SK-N-SH treated with all-trans-retinoic acid at 6 μM for 48 hours (cell line): ENCODE measurements around the gene RAX2.

Experiments used
- CSDC2 ChIP-seq: fragments of 250-450 bp; sonication (Bioruptor Pico); IDR thresholded peaks from 2 replicates; pipeline ENCODE4 v1.5.0; 2020; ENCODE audit warnings: mild to moderate bottlenecking, moderate library complexity
- GLIS3 ChIP-seq: fragments of 250-450 bp; sonication (Bioruptor Pico); IDR thresholded peaks from 2 replicates; pipeline ENCODE4 v1.5.0; 2020; ENCODE audit warnings: mild to moderate bottlenecking, moderate library complexity
- OSR1 ChIP-seq: fragments of 250-450 bp; sonication (Bioruptor Pico); IDR thresholded peaks from 2 replicates; pipeline ENCODE4 v1.8.0; 2022; ENCODE audit warnings: moderate library complexity, mild to moderate bottlenecking, inconsistent platforms
- SNAI2 ChIP-seq: fragments of 250-450 bp; sonication (Bioruptor Pico); IDR thresholded peaks from 2 replicates; pipeline ENCODE4 v1.5.0; 2020; ENCODE audit warnings: mild to moderate bottlenecking, moderate library complexity
- TOX ChIP-seq: fragments of 250-450 bp; sonication (Bioruptor Pico); IDR thresholded peaks from 2 replicates; pipeline ENCODE4 v1.8.0; 2021; ENCODE audit warnings: mild to moderate bottlenecking, moderate library complexity, borderline replicate concordance
- ZC3H10 ChIP-seq: fragments of 250-450 bp; sonication (Bioruptor Pico); IDR thresholded peaks from 2 replicates; pipeline ENCODE4 v1.5.1; 2021; ENCODE audit warnings: mild to moderate bottlenecking, moderate library complexity
- ZFP3 ChIP-seq: fragments of 250-450 bp; sonication (Bioruptor Pico); IDR thresholded peaks from 2 replicates; pipeline ENCODE4 v1.5.0; 2020; ENCODE audit warnings: mild to moderate bottlenecking, moderate library complexity

GRCh38 chr19:3767050-3767449, 5.0 kb downstream of the RAX2 start:
- TF ChIP-seq ZFP3 (CRISPR knock-in tag) (no peak), TOX (CRISPR knock-in tag) (no peak), SNAI2 (CRISPR knock-in tag) (no peak), OSR1 (CRISPR knock-in tag) (no peak), CSDC2 (CRISPR knock-in tag) (no peak), ZC3H10 (CRISPR knock-in tag) (no peak), GLIS3 (no peak)
